ENCODE measurements around the gene VPS41. TPM values are rescaled to one million over a fixed set of nuclear protein-coding genes. Genes with fewer than 3 reads are reported as not detected.

The VPS41 gene
- total RNA-seq, 1 donor: 53.5 TPM

- no peak overlapping the region for H3K4me3 ChIP-seq (ENCODE audit: low read depth, low read length)
- no peak for TF ChIP-seq CTCF (IDR thresholded peaks at IDR 0.05; ENCODE audit: insufficient read depth, low read depth, low read length)
- DNase-seq (ENCODE audit: low read depth): no peak
Measured at GRCh38 chr7:38834357-38834756, 74.6 kb downstream of the VPS41 start.

GRCh38 chr7:38833329-38833728 is 75.7 kb downstream of the VPS41 start:
- TF ChIP-seq CTCF (IDR thresholded peaks at IDR 0.05; ENCODE audit: insufficient read depth, low read depth, low read length): no peak
- peak; percentile 8 for DNase-seq (ENCODE audit: low read depth)
- no peak overlapping the region for H3K4me3 ChIP-seq (ENCODE audit: low read depth, low read length)

GRCh38 chr7:38831259-38831996 is 77.6 kb downstream of the VPS41 start:
- H3K4me3 ChIP-seq (ENCODE audit: low read depth, low read length): no peak overlapping the region
- no peak for TF ChIP-seq CTCF (IDR thresholded peaks at IDR 0.05; ENCODE audit: insufficient read depth, low read depth, low read length)
- DNase-seq (ENCODE audit: low read depth): peak; percentile 20

- H3K4me3 ChIP-seq (ENCODE audit: low read depth, low read length): no peak overlapping the region
- no peak for TF ChIP-seq CTCF (IDR thresholded peaks at IDR 0.05; ENCODE audit: insufficient read depth, low read depth, low read length)
- DNase-seq (ENCODE audit: low read depth): no peak
Measured at GRCh38 chr7:38830826-38831225, 78.2 kb downstream of the VPS41 start.

GRCh38 chr7:38829488-38830165 is 79.4 kb downstream of the VPS41 start:
- DNase-seq (ENCODE audit: low read depth): no peak
- TF ChIP-seq CTCF (IDR thresholded peaks at IDR 0.05; ENCODE audit: insufficient read depth, low read depth, low read length): no peak
- no peak overlapping the region for H3K4me3 ChIP-seq (ENCODE audit: low read depth, low read length)

GRCh38 chr7:38828026-38828425 is 81.0 kb downstream of the VPS41 start:
- TF ChIP-seq CTCF (IDR thresholded peaks at IDR 0.05; ENCODE audit: insufficient read depth, low read depth, low read length): no peak
- DNase-seq (ENCODE audit: low read depth): no peak
- no peak overlapping the region for H3K4me3 ChIP-seq (ENCODE audit: low read depth, low read length)
